ENCODE data around the gene NNT. TPM values are rescaled to one million over a fixed set of nuclear protein-coding genes. Genes with fewer than 3 reads are reported as not detected.

The NNT gene
- total and polyA plus RNA-seq, 10 of the 15 experiments (the other 5 are each of a cell fraction or from before 2014, with no cell fraction given) = 20.8 to 73.1 (median 51.9) TPM

DNA sequence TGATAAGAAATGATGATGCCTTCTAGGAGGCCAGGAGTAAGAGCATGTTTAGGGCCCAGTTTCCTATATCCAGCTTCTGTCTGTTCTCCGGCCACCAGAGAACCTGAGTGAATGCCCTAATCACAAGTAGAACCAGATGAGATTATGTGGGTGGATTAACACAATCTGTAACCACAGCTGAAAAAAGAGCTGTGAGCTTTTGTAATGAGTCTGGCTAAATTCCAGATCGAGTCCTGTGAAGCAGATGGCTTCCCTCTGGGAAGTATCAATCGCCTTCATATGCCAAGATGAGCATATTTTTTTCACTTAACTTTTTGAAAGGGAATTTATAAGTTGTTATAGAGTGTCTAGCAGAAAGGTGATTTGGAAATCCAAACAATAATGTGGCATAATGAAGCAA lies 99.8 kb downstream of the NNT start (continued):
- TF ChIP-seq CBX3 (IDR thresholded peaks at IDR 0.05; ENCODE audit: borderline replicate concordance, low read depth) (no peak), CBX5 (IDR thresholded peaks at IDR 0.05; ENCODE audit: low read depth) (no peak), CBFB (IDR thresholded peaks at IDR 0.05; ENCODE audit: low read depth) (no peak), RBBP5 (conservative IDR thresholded peaks at IDR 0.05) (no peak), HSF1 (IDR thresholded peaks at IDR 0.05; ENCODE audit: low read depth, low read length) (no peak)

DNA sequence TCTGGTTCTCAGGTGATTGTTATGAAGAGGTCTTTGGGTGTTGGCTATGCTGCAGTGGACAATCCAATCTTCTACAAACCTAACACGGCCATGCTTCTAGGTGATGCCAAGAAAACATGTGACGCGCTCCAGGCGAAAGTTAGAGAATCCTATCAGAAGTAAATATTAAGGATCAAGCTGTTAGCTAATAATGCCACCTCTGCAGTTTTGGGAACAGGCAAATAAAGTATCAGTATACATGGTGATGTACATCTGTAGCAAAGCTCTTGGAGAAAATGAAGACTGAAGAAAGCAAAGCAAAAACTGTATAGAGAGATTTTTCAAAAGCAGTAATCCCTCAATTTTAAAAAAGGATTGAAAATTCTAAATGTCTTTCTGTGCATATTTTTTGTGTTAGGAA lies 101.3 kb downstream of the NNT start:
- Histone ChIP-seq H3K27me3 (replicated peaks in 1 of 2; ENCODE audit: control insufficient read depth in 2 of 2, insufficient read depth in 2 of 2, low read length in 1 of 2) (no peaks in the 10 kb centered on the region), H3K9ac (ENCODE audit: control insufficient read depth, insufficient read depth, low read length) (no peak overlapping the region), H3K4me1 (ENCODE audit: control insufficient read depth, insufficient read depth, low read length) (no peaks in the 10 kb centered on the region), H3K36me3 (ENCODE audit: control insufficient read depth in 2 of 2, insufficient read depth in 2 of 2, low read length in 1 of 2) (peaks cover 0 to 11% of the 10 kb centered on the region in 2 experiments; a peak in 3 of 4 replicates), H3K27ac (ENCODE audit: control insufficient read depth, insufficient read depth) (no peak overlapping the region), H4K20me1 (ENCODE audit: control insufficient read depth, insufficient read depth) (no peaks in the 10 kb centered on the region), H3K4me3 (no peak overlapping the region), H3K4me2 (ENCODE audit: control insufficient read depth, insufficient read depth) (no peak overlapping the region), H2AFZ (ENCODE audit: control insufficient read depth, low read depth, low read length) (no peak overlapping the region), H3K79me2 (ENCODE audit: control insufficient read depth, insufficient read depth, low read length) (no peaks in the 10 kb centered on the region), H3K9me3 (replicated peaks; ENCODE audit: control insufficient read depth, insufficient read depth, low read length) (no peaks in the 10 kb centered on the region)
- no peak for ATAC-seq
- 99% methylated on average over 4 of the region's 4 CpGs for WGBS (ENCODE audit: insufficient coverage, insufficient replicate concordance, low lambda C conversion rate, missing lambda C conversion rate)
- CTCF ChIA-PET = no interaction called here
- intact Hi-C loops (cut with micrococcal nuclease; ENCODE audit: unreplicated experiment) (no loop called here), in situ Hi-C loops (cut with MboI) (no loop called here)
- POLR2A ChIA-PET = no interaction called here
- no peak for FAIRE-seq
- TF ChIP-seq, protein P1, sequence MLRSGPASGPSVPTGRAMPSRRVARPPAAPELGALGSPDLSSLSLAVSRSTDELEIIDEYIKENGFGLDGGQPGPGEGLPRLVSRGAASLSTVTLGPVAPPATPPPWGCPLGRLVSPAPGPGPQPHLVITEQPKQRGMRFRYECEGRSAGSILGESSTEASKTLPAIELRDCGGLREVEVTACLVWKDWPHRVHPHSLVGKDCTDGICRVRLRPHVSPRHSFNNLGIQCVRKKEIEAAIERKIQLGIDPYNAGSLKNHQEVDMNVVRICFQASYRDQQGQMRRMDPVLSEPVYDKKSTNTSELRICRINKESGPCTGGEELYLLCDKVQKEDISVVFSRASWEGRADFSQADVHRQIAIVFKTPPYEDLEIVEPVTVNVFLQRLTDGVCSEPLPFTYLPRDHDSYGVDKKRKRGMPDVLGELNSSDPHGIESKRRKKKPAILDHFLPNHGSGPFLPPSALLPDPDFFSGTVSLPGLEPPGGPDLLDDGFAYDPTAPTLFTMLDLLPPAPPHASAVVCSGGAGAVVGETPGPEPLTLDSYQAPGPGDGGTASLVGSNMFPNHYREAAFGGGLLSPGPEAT (IDR thresholded peaks at IDR 0.05; ENCODE audit: low read depth) = no peak
- no peak for TF ChIP-seq NFIC (IDR thresholded peaks at IDR 0.05; ENCODE audit: low read depth, low read length)
- TF ChIP-seq TARDBP (IDR thresholded peaks at IDR 0.05; ENCODE audit: borderline replicate concordance) = no peak
- TF ChIP-seq PAX8 (IDR thresholded peaks at IDR 0.05) = no peak
- no peak for TF ChIP-seq SUZ12 (IDR thresholded peaks at IDR 0.05; ENCODE audit: unreplicated experiment)
- no peak for TF ChIP-seq JUNB (IDR thresholded peaks at IDR 0.05)
- no peak for TF ChIP-seq ZNF24 (IDR thresholded peaks at IDR 0.05)
- no peak for TF ChIP-seq HSF1 (IDR thresholded peaks at IDR 0.05; ENCODE audit: low read depth, low read length)
- no peak for TF ChIP-seq SREBF1 (IDR thresholded peaks at IDR 0.05; ENCODE audit: low read length)
- no peak for TF ChIP-seq TCF3 (IDR thresholded peaks at IDR 0.05; ENCODE audit: borderline replicate concordance, insufficient read depth, low read depth, low read length)
- no peak for TF ChIP-seq NR2F1 (conservative IDR thresholded peaks at IDR 0.05)
- no peak for TF ChIP-seq BHLHE40 (IDR thresholded peaks at IDR 0.05; ENCODE audit: borderline replicate concordance in 1 of 2, low read depth in 2 of 2, low read length in 1 of 2)
- TF ChIP-seq, protein P2, sequence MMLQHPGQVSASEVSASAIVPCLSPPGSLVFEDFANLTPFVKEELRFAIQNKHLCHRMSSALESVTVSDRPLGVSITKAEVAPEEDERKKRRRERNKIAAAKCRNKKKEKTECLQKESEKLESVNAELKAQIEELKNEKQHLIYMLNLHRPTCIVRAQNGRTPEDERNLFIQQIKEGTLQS (IDR thresholded peaks at IDR 0.05; ENCODE audit: borderline replicate concordance, extremely low read depth, low read depth, low read length) = no peak
- RAD21 ChIA-PET (ENCODE audit: unreplicated experiment) = no interaction called here
- no TSS peak for BruUV-seq (replicated peaks)
- SMC1A ChIA-PET (ENCODE audit: uncharacterized antibody, unreplicated experiment) = no interaction called here
- no peak for DNase-seq (ENCODE audit: low read depth, low spot score)

Data from GM12878 (cell line).